LNCaP clone FGC (cell line): ENCODE measurements around the gene SRP9.

Source experiments
- DNase-seq: peaks from one replicate; pipeline ENCODE4 v3.0.0-alpha.2; 2011; ENCODE audit warnings: low read depth
- H3K4me3 ChIP-seq: 2 replicates; pipeline ENCODE4 v1.5.1; 2011; ENCODE audit warnings: mild to moderate bottlenecking, low read depth, low read length, control low read depth
- TF ChIP-seq, protein P1 (sequence below): IDR thresholded peaks from 2 replicates; pipeline ENCODE4 v1.5.1; 2012; ENCODE audit warnings: mild to moderate bottlenecking; ENCODE audit not compliant: control insufficient read depth, insufficient read depth; ENCODE audit errors: extremely low read depth

The SRP9 gene

DNA sequence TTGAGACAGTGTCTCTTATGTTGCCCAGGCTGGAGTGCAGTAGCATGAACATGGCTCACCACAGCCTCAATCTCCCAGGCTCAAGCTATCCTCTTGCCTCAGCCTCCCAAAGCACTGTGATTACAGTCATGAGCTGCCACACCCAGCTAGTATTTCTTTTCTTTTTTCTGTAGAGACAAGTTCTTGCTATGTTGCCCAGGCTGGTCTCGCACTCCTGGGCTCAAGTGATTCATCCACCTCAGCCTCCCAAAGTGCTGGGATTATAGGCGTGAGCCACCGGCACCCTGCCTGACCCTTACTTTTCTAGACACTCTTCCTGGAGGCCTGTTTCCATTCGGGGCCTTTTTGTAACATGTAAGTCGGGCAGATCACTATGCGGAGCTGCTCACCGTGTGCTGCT lies 30.1 kb upstream of the SRP9 start:
- DNase-seq, result no peak
- no peak overlapping the region for H3K4me3 ChIP-seq
- TF ChIP-seq, protein P1, sequence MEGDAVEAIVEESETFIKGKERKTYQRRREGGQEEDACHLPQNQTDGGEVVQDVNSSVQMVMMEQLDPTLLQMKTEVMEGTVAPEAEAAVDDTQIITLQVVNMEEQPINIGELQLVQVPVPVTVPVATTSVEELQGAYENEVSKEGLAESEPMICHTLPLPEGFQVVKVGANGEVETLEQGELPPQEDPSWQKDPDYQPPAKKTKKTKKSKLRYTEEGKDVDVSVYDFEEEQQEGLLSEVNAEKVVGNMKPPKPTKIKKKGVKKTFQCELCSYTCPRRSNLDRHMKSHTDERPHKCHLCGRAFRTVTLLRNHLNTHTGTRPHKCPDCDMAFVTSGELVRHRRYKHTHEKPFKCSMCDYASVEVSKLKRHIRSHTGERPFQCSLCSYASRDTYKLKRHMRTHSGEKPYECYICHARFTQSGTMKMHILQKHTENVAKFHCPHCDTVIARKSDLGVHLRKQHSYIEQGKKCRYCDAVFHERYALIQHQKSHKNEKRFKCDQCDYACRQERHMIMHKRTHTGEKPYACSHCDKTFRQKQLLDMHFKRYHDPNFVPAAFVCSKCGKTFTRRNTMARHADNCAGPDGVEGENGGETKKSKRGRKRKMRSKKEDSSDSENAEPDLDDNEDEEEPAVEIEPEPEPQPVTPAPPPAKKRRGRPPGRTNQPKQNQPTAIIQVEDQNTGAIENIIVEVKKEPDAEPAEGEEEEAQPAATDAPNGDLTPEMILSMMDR, result no peak

DNA sequence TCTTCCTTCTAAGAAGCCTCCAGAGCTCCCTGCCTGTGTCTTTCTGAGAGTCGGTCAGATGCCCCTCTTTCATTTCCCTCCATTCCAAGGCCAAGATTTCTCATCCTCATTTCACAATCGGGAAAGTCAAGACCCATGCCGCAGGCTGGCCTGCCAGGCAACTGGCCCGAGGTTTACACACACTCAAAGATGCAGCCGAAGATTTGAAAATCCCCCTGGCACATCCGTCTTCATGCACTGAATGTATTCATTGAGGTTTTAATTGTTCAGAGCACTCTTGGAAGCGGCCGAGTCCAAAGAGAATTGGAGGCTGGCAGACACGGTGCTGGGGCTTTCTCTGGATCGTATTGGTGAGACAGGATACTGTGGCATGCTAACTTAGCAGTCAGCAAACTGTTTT lies 29.1 kb upstream of the SRP9 start:
- TF ChIP-seq, protein P1, result no peak
- no peak for DNase-seq

DNA sequence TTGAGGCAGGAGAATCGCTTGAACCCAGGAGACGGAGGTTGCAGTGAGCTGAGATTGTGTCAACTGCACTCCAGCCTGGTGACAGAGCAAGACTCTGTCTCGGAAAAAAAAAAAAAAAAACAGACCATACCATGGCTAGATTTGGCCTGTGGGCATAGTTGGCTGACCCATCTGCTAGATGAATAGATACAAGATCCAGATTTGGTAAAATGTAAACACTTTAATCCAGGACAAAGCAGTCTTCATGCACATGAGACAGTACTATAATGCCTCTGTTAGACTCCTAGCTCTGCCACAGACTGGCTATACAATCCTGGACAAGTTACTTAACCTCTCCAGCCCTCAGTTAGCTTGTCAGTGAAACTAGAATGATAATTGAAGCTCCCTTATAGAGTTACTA lies 27.9 kb upstream of the SRP9 start:
- TF ChIP-seq, protein P1, result no peak
- H3K4me3 ChIP-seq, result no peak overlapping the region
- no peak for DNase-seq

More for the DNA sequence above, 29.1 kb upstream of the SRP9 start:
- H3K4me3 ChIP-seq, result no peak overlapping the region

DNA sequence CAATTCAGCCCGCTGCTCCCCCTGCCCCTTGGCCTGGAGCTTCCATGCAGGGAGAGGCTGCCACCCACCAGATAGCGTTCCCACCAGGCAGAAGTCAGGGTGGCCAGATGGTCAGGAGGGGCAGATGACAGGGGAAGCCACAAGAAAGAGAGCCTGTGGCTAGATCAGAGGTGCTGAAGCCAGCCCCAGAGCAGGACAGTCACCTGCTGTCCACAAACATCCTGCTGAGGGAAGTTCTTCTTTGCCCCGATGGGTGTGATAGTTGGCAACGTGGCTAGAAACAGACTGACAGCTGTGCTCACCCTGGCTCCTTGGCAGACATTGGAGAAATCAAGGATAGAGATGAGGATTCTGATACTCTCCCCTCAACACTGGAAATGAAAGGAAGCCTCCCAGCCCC lies 27.2 kb upstream of the SRP9 start:
- no peak for DNase-seq
- TF ChIP-seq, protein P1, result no peak

DNA sequence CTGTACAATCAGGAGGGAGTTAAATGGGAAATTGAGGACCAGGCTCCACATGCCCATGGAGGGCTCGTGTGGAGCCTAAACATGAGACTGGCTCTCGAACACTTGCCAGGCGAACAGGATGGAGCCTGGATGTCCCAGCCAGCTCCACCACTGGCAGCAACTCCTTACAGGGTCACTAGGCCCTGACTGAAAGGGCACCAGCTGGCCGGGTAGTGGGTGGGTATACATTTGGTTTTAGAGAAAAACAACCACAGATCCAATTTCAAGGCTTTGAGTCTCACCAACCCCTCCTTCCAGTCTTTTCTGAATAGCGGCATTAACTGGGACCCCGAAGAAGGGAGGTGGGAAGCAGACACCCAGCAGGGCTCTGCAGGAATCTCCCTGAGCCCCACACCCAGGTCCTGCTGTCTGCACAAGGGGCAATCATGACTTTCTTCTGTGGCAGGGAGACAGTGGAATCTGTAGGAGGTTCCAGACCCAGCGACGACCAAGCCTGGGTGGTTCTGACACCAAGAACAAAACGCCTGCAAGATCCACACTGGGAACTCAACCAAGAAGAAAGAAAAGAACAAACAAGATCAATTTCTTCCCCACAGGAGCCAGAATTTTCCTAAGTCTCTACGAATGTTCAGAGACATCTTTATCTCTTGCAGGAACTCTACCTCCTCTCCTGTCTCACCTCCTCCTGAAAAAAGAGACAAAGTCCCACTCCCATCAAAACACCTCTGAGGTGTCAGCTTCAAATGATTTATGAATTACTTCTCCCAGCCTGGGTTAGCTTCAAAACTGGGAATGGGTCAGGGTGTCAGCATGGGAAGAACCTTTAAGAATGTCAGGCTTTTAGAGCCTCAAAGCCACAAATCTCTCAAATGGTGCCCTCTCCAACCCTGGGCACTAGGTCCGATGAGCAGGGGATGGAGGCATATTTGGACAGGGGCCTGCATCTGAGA lies 26.5 kb upstream of the SRP9 start:
- TF ChIP-seq, protein P1, result no peak
- H3K4me3 ChIP-seq, result no peak overlapping the region
- DNase-seq, result no peak

More for the DNA sequence above, 27.2 kb upstream of the SRP9 start:
- no peak overlapping the region for H3K4me3 ChIP-seq

DNA sequence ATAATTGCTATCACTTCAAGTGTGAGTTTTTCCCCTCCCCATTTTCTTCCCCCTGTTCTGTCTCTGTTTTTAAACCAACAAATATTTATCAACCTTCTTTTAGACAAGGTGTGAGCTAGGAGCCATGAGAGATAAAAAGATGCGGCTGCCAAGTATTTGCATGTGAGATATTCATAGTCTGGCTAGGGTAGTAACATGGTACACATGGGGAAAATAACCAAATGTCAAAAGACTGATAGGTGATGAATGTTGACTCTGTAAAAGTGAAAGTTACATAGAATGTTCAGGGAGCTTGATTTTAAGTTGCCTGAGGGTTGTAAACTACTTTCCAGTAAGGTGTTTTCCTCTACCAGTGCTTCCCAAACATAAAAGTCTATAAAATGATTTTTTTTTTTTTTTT lies 25.4 kb upstream of the SRP9 start:
- DNase-seq, result no peak
- H3K4me3 ChIP-seq, result no peak overlapping the region
- TF ChIP-seq, protein P1, result no peak
